Vagina (tissue), 2 donors: Measurements from ENCODE around the gene RAB1A.

ENCODE experiments used
- CTCF ChIP-seq, 3 experiments: fragments of 450-650 bp in 2 of 3; fragments of 200-600 bp in 1 of 3; sonication (generic) in 1 of 3; IDR thresholded peaks; one replicate each; pipeline ENCODE4 v1.5.1; 2017 to 2019; ENCODE audit warnings: antibody characterized with exemption in 3 of 3, mild to moderate bottlenecking in 2 of 3, moderate library complexity in 2 of 3
- POLR2A ChIP-seq, 2 donors: fragments of 450-650 bp; IDR thresholded peaks; one replicate each; pipeline ENCODE4 v1.6.1; 2017; ENCODE audit warnings: antibody characterized with exemption in 2 of 2, mild to moderate bottlenecking in 2 of 2, moderate library complexity in 2 of 2

DNA sequence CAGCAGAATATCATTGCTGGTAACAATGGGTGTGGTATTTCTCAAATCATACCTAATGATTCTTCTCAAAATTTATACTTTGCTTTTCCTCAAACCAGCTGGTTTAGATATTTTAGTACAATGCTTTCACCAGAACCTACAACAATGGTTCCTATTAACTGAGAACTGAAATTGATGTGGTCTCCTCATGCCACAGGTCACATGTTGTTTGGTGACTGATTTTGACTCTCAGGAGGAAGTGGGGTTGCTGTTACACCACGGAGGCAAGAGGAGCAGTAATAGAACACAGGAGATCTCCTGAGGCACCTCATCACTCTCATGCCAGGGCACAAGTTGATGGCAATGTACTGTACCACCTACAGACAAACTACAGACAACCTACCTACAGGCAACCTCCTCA is 76.7 kb downstream of the RAB1A start:
- TF ChIP-seq POLR2A (IDR thresholded peaks at IDR 0.05) (no peak), CTCF (IDR thresholded peaks at IDR 0.05) (no peak)
